OCI-LY7 (cell line): Measurements from ENCODE around the gene ZNF200. TPM values are rescaled to one million over a fixed set of nuclear protein-coding genes. Genes with fewer than 3 reads are reported as not detected.
A peak's percentile ranks its signal among the peaks of the same experiment; 100 is the strongest.

Experiments
- BruUV-seq: library from RNA; stranded (reverse); fragments of 400-500 nt; replicated peaks from 2 replicates; lab custom pipeline; 2021; lab: Mats Ljungman, UMichigan
- CTCF ChIA-PET: fragments of 300-600 bp; sonication (Branson Sonifier 250); formaldehyde crosslinking; loops from one replicate; lab custom pipeline; 2022; ENCODE audit warnings: antibody characterized with exemption; ENCODE audit not compliant: unreplicated experiment; lab: Charles Lee
- POLR2A ChIA-PET: fragments of 300-600 bp; sonication (Branson Sonifier 250); formaldehyde crosslinking; loops from one replicate; lab custom pipeline; 2022; ENCODE audit warnings: antibody characterized with exemption; lab: Charles Lee
- DNase-seq: peaks from one replicate; pipeline ENCODE4 v3.0.0-alpha.2; 2015; ENCODE audit warnings: low spot score
- H2AFZ ChIP-seq: fragments of 200-600 bp; sonication (generic), shearing (Covaris generic); 2 replicates; pipeline ENCODE4 v1.6.1; 2014; ENCODE audit warnings: mild to moderate bottlenecking, antibody characterized with exemption, low read length, moderate library complexity
- H3K27ac ChIP-seq: fragments of 200-600 bp; sonication (generic); 2 replicates; pipeline ENCODE4 v1.5.1; 2014; ENCODE audit warnings: mixed run types, low read depth, mild to moderate bottlenecking, moderate library complexity, low read length, inconsistent platforms; ENCODE audit not compliant: poor library complexity, severe bottlenecking
- H3K36me3 ChIP-seq: fragments of 200-600 bp; sonication (generic); 2 replicates; pipeline ENCODE4 v1.6.1; 2014; ENCODE audit warnings: mild to moderate bottlenecking, antibody characterized with exemption, low read length, moderate library complexity, mixed read lengths; ENCODE audit not compliant: insufficient read depth
- H3K4me1 ChIP-seq: fragments of 200-600 bp; sonication (generic); 2 replicates; pipeline ENCODE4 v1.5.1; 2014; ENCODE audit warnings: mild to moderate bottlenecking, low read length; ENCODE audit not compliant: insufficient read depth, poor library complexity, severe bottlenecking
- H3K4me2 ChIP-seq: fragments of 200-600 bp; sonication (generic); 2 replicates; pipeline ENCODE4 v1.6.1; 2014; ENCODE audit warnings: mild to moderate bottlenecking, low read length
- H3K4me3 ChIP-seq: fragments of 200-600 bp; sonication (generic); 2 replicates; pipeline ENCODE4 v1.5.1; 2014; ENCODE audit warnings: mild to moderate bottlenecking, low read depth, low read length; ENCODE audit not compliant: poor library complexity, severe bottlenecking
- H3K79me2 ChIP-seq: fragments of 200-600 bp; sonication (generic); 2 replicates; pipeline ENCODE4 v1.6.1; 2016; ENCODE audit warnings: low read depth, mild to moderate bottlenecking, low read length, moderate library complexity, mixed read lengths; ENCODE audit not compliant: insufficient read depth
- H3K9me2 ChIP-seq: fragments of 200-600 bp; sonication (generic); 2 replicates; pipeline ENCODE4 v1.6.1; 2016; ENCODE audit warnings: mild to moderate bottlenecking, low read length, mixed read lengths; ENCODE audit not compliant: insufficient read depth
- H3K9me3 ChIP-seq: fragments of 200-600 bp; sonication (generic); 2 replicates; pipeline ENCODE4 v1.6.1; 2014; ENCODE audit warnings: mild to moderate bottlenecking, mixed run types, low read length, mixed read lengths
- H4K20me1 ChIP-seq: fragments of 200-600 bp; sonication (generic); 2 replicates; pipeline ENCODE4 v1.6.1; 2014; ENCODE audit warnings: mild to moderate bottlenecking, antibody characterized with exemption, low read length, moderate library complexity, mixed read lengths; ENCODE audit not compliant: insufficient read depth
- CTCF ChIP-seq: fragments of 200-600 bp; sonication (generic); conservative IDR thresholded peaks from 2 replicates; pipeline ENCODE4 v1.5.1; 2014; ENCODE audit warnings: mild to moderate bottlenecking, antibody characterized with exemption, low read length, moderate library complexity, mixed read lengths
- EZH2phosphoT487 ChIP-seq: fragments of 200-600 bp; sonication (generic); IDR thresholded peaks from 2 replicates; pipeline ENCODE4 v1.6.1; 2018; ENCODE audit warnings: low read depth, borderline replicate concordance, mild to moderate bottlenecking, mixed run types, antibody characterized with exemption, low read length, moderate library complexity, mixed read lengths
- intact Hi-C: fragments of 100-400 bp; cut with micrococcal nuclease; formaldehyde crosslinking; loops from one replicate; pipeline ENCODE4 v1.10.0; 2022; ENCODE audit not compliant: unreplicated experiment
- total RNA-seq, 2 experiments: library from RNA; depleted of rRNA in 1 of 2; stranded (reverse); fragments of >200 nt in 1 of 2; shearing (Covaris generic) in 1 of 2; gene quantifications; 2 replicates each; pipeline ENCODE4 v1.2.3, GENCODE V29; 2014 to 2022

The ZNF200 gene
- total RNA-seq, 2 experiments from 2014 or later, result 13.9 to 19.8 TPM

GRCh38 chr16:3234543-3234856 is 458 bp downstream of the ZNF200 start:
- H3K36me3 ChIP-seq, result peaks cover 43% of the 10 kb centered on the region
- H3K27ac ChIP-seq, result peak overlapping the region; percentile 72
- no peaks in the 10 kb centered on the region for H3K9me3 ChIP-seq
- no peak for DNase-seq
- CTCF ChIA-PET, result interaction anchor here (0.5 kb wide), 1 partner anchor 206 kb away, joined by 4 read pairs; no protein-coding TSS in a partner anchor
- H3K79me2 ChIP-seq, result peaks cover 16% of the 10 kb centered on the region; the same call in 1 of the 2 replicates
- H3K4me3 ChIP-seq, result peak overlapping the region; percentile 92
- POLR2A ChIA-PET, result no interaction called here
- H3K9me2 ChIP-seq, result no peaks in the 10 kb centered on the region
- peaks cover 19% of the 10 kb centered on the region for H3K4me1 ChIP-seq
- H4K20me1 ChIP-seq, result no peaks in the 10 kb centered on the region
- peak overlapping the region; percentile 87 for H3K4me2 ChIP-seq
- TF ChIP-seq EZH2phosphoT487 (no peak), CTCF (no peak)
- intact Hi-C loops, result no loop called here
- H2AFZ ChIP-seq, result peak overlapping the region; percentile 63
- BruUV-seq, result no TSS peak

- Histone ChIP-seq H3K9me3 (no peaks in the 10 kb centered on the region), H2AFZ (no peak overlapping the region), H3K4me3 (no peak overlapping the region), H3K79me2 (no peaks in the 10 kb centered on the region), H3K27ac (no peak overlapping the region), H3K4me1 (no peaks in the 10 kb centered on the region), H4K20me1 (no peaks in the 10 kb centered on the region), H3K36me3 (peaks cover 62% of the 10 kb centered on the region), H3K4me2 (no peak overlapping the region), H3K9me2 (no peaks in the 10 kb centered on the region)
- TF ChIP-seq EZH2phosphoT487, result no peak
- TF ChIP-seq CTCF, result no peak
- POLR2A ChIA-PET, result no interaction called here
- CTCF ChIA-PET, result no interaction called here
- intact Hi-C loops, result no loop called here
- BruUV-seq, result TSS peak; percentile 27
- DNase-seq, result no peak
Observed at GRCh38 chr16:3223913-3224515, 10.9 kb downstream of the ZNF200 start.

GRCh38 chr16:3220839-3221238 is 14.1 kb downstream of the ZNF200 start:
- peaks cover 13% of the 10 kb centered on the region for H3K4me1 ChIP-seq
- intact Hi-C loops, result no loop called here
- no peak overlapping the region for H3K27ac ChIP-seq
- no peak for TF ChIP-seq EZH2phosphoT487
- TF ChIP-seq CTCF, result no peak
- no peak overlapping the region for H2AFZ ChIP-seq
- DNase-seq, result no peak
- ChIA-PET POLR2A (interaction anchor here (0.6 kb wide), 1 partner anchor 853 kb away, joined by 3 read pairs; no protein-coding TSS in a partner anchor), CTCF (no interaction called here)
- H3K9me2 ChIP-seq, result no peaks in the 10 kb centered on the region
- H4K20me1 ChIP-seq, result no peaks in the 10 kb centered on the region
- no peak overlapping the region for H3K4me2 ChIP-seq
- no peaks in the 10 kb centered on the region for H3K79me2 ChIP-seq
- H3K4me3 ChIP-seq, result no peak overlapping the region
- BruUV-seq, result no TSS peak
- H3K9me3 ChIP-seq, result no peaks in the 10 kb centered on the region
- H3K36me3 ChIP-seq, result peaks cover 33% of the 10 kb centered on the region
